HepG2 (cell line): ENCODE data around the gene PKLR. TPM values are rescaled to one million over a fixed set of nuclear protein-coding genes. Genes with fewer than 3 reads are reported as not detected.

Experiments
- AGO1 ChIP-seq: fragments of 200-400 bp; formaldehyde crosslinking; IDR thresholded peaks from 2 replicates; pipeline ENCODE4 v1.6.1; 2017; ENCODE audit warnings: mild to moderate bottlenecking, low read depth, low read length, moderate library complexity; ENCODE audit not compliant: poor library complexity, severe bottlenecking
- AGO2 ChIP-seq: fragments of 200-400 bp; formaldehyde crosslinking; optimal IDR thresholded peaks from 2 replicates; pipeline ENCODE3; 2017; ENCODE audit warnings: mild to moderate bottlenecking, low read depth, low read length, moderate library complexity
- ARID4A ChIP-seq: sonication (generic); formaldehyde crosslinking; IDR thresholded peaks from 2 replicates; pipeline ENCODE4 v1.5.0; 2020; ENCODE audit warnings: mild to moderate bottlenecking, missing genetic modification reagents, borderline replicate concordance
- GPBP1L1 ChIP-seq: sonication (generic); formaldehyde crosslinking; IDR thresholded peaks from 2 replicates; pipeline ENCODE4 v1.5.0; 2020; ENCODE audit warnings: mild to moderate bottlenecking, missing genetic modification reagents
- GTF3A ChIP-seq: sonication (generic); formaldehyde crosslinking; conservative IDR thresholded peaks from 2 replicates; pipeline ENCODE4 v1.4.0; 2020; ENCODE audit warnings: mild to moderate bottlenecking, missing genetic modification reagents
- HDAC1 ChIP-seq: sonication (generic); formaldehyde crosslinking; IDR thresholded peaks from 2 replicates; pipeline ENCODE4 v1.5.1; 2020; ENCODE audit warnings: mild to moderate bottlenecking, missing genetic modification reagents
- HIC2 ChIP-seq: sonication (generic); formaldehyde crosslinking; IDR thresholded peaks from 2 replicates; pipeline ENCODE4 v1.9.0; 2022; ENCODE audit warnings: low read depth, missing genetic modification reagents
- KMT2B ChIP-seq: IDR thresholded peaks from 2 replicates; pipeline ENCODE4 v1.6.1; 2016; ENCODE audit warnings: missing genetic modification reagents, missing compliant biosample characterization
- PTBP1 ChIP-seq: fragments of 200-400 bp; formaldehyde crosslinking; IDR thresholded peaks from 2 replicates; pipeline ENCODE4 v1.6.1; 2018; ENCODE audit warnings: low read length, low read depth; ENCODE audit not compliant: poor library complexity, severe bottlenecking
- REST ChIP-seq, 2 experiments: IDR thresholded peaks; 2 replicates each; pipeline ENCODE4 v1.6.1; 2011 to 2012; ENCODE audit warnings: low read length in 2 of 2, borderline replicate concordance in 1 of 2, low read depth in 1 of 2, mild to moderate bottlenecking in 1 of 2, moderate library complexity in 1 of 2
- SP5 ChIP-seq: IDR thresholded peaks from 2 replicates; pipeline ENCODE4 v1.6.1; 2016; ENCODE audit warnings: low read depth, borderline replicate concordance
- WIZ ChIP-seq: sonication (generic); formaldehyde crosslinking; IDR thresholded peaks from 2 replicates; pipeline ENCODE4 v1.5.1; 2020; ENCODE audit warnings: mild to moderate bottlenecking, missing genetic modification reagents
- ZFP1 ChIP-seq: IDR thresholded peaks from 2 replicates; pipeline ENCODE4 v1.6.1; 2016
- ZFY ChIP-seq: sonication (generic); formaldehyde crosslinking; IDR thresholded peaks from 2 replicates; pipeline ENCODE4 v1.4.0; 2020; ENCODE audit warnings: missing genetic modification reagents
- ZNF770 ChIP-seq: sonication (generic); formaldehyde crosslinking; IDR thresholded peaks from 2 replicates; pipeline ENCODE4 v1.5.0; 2020; ENCODE audit warnings: mild to moderate bottlenecking, missing genetic modification reagents
- polyA plus RNA-seq, 8 experiments: library from polyadenylated mRNA; depleted of rRNA in 3 of 8; stranded (reverse) in 7 of 8; unstranded in 1 of 8; fragments of >200 nt; fragmentation: Illumina TruSeq in 4 of 8; extraction: Trizol in 4 of 8; gene quantifications; 2 replicates each; pipeline versions ENCODE4 v1.2.1 to v1.2.3, GENCODE V29; 2011 to 2016; ENCODE audit warnings: low read depth in 4 of 8, missing spikeins in 1 of 8, mixed read lengths in 1 of 8; ENCODE audit not compliant: insufficient read depth in 1 of 8
- total RNA-seq, 5 experiments: library from RNA; depleted of rRNA; stranded (reverse); fragments of >200 nt; fragmentation: Illumina TruSeq; extraction: Trizol; gene quantifications; 2 replicates each; pipeline ENCODE4 v1.2.3, GENCODE V29; 2016; ENCODE audit warnings: low read depth in 1 of 5

PKLR gene
- total and polyA plus RNA-seq, 2 of the 13 experiments (the other 11 are each of a cell fraction or from before 2014, with no cell fraction given): 10.3 to 29.3 TPM

GRCh38 chr1:155300553-155301329, 497 bp downstream of the PKLR start (continued):
- TF ChIP-seq SP5: 0 out of 2 replicates have a peak, but pooled peaks have one; percentile 20
- peak; percentile 91 for TF ChIP-seq WIZ (CRISPR knock-in tag)
- peak; percentile 95 for TF ChIP-seq ZFY (CRISPR knock-in tag)
- TF ChIP-seq GPBP1L1 (CRISPR knock-in tag): no peak
- no peak for TF ChIP-seq AGO1
- TF ChIP-seq ARID4A (CRISPR knock-in tag): peak; percentile 86
- no peak for TF ChIP-seq KMT2B (CRISPR knock-in tag)
- TF ChIP-seq HDAC1: peak; percentile 93
- TF ChIP-seq AGO2: no peak
- peak in 1 of 2 experiments; percentile 51; a peak in 1 of 4 replicates for TF ChIP-seq REST (IDR thresholded peaks at IDR 0.05; ENCODE audit: borderline replicate concordance in 1 of 2, low read depth in 1 of 2, low read length in 2 of 2)
- peak; percentile 68; the same call in 1 of the 2 replicates for TF ChIP-seq ZFP1 (CRISPR knock-in tag)
- TF ChIP-seq PTBP1: no peak
- TF ChIP-seq GTF3A: no peak
- no peak for TF ChIP-seq ZNF770
- peak; percentile 86 for TF ChIP-seq HIC2 (CRISPR knock-in tag)
